HFF-Myc (cell line): ENCODE measurements around the gene MRPS24.

Experiments used
- DNase-seq: peaks from one replicate; pipeline ENCODE4 v3.0.0-alpha.2; 2011; ENCODE audit warnings: low read depth; ENCODE audit errors: extremely low read depth
- H3K4me3 ChIP-seq: replicated peaks from 2 replicates; pipeline ENCODE4 v1.5.1; 2011; ENCODE audit warnings: low read depth, mild to moderate bottlenecking, control low read depth, low read length
- CTCF ChIP-seq: IDR thresholded peaks from 2 replicates; pipeline ENCODE4 v1.5.1; 2012; ENCODE audit warnings: mild to moderate bottlenecking, low read depth, low read length, control low read depth; ENCODE audit errors: missing control alignments

Gene MRPS24

GRCh38 chr7:43877968-43878864 lies 8.9 kb upstream of the MRPS24 start:
- no peak for TF ChIP-seq CTCF
- H3K4me3 ChIP-seq, result no peak overlapping the region
- no peak for DNase-seq

- TF ChIP-seq CTCF, result no peak
- no peak overlapping the region for H3K4me3 ChIP-seq
- DNase-seq, result no peak
Observed at GRCh38 chr7:43876976-43877745, 7.8 kb upstream of the MRPS24 start.

GRCh38 chr7:43876241-43876640 lies 6.9 kb upstream of the MRPS24 start:
- no peak for TF ChIP-seq CTCF
- DNase-seq, result no peak
- no peak overlapping the region for H3K4me3 ChIP-seq

GRCh38 chr7:43873300-43873699 lies 4.0 kb upstream of the MRPS24 start:
- H3K4me3 ChIP-seq, result no peak overlapping the region; the same call in 1 of the 2 replicates
- no peak for TF ChIP-seq CTCF
- peak; percentile 86 for DNase-seq

GRCh38 chr7:43872406-43873110 lies 3.2 kb upstream of the MRPS24 start:
- peak; percentile 69 for DNase-seq
- no peak overlapping the region; the same call in 1 of the 2 replicates for H3K4me3 ChIP-seq
- no peak for TF ChIP-seq CTCF

- H3K4me3 ChIP-seq, result no peak overlapping the region
- no peak for TF ChIP-seq CTCF
- no peak for DNase-seq
Observed at GRCh38 chr7:43871064-43871463, 1.7 kb upstream of the MRPS24 start.
